CD4-positive, alpha-beta T cell treated with Interleukin-15 for 4 hours (primary cell): Measurements from ENCODE around the gene SRD5A3.

Experiments used
- DNase-seq: peaks from one replicate; pipeline ENCODE4 v3.0.0-alpha.2; 2020; ENCODE audit warnings: low spot score

Gene SRD5A3

DNA sequence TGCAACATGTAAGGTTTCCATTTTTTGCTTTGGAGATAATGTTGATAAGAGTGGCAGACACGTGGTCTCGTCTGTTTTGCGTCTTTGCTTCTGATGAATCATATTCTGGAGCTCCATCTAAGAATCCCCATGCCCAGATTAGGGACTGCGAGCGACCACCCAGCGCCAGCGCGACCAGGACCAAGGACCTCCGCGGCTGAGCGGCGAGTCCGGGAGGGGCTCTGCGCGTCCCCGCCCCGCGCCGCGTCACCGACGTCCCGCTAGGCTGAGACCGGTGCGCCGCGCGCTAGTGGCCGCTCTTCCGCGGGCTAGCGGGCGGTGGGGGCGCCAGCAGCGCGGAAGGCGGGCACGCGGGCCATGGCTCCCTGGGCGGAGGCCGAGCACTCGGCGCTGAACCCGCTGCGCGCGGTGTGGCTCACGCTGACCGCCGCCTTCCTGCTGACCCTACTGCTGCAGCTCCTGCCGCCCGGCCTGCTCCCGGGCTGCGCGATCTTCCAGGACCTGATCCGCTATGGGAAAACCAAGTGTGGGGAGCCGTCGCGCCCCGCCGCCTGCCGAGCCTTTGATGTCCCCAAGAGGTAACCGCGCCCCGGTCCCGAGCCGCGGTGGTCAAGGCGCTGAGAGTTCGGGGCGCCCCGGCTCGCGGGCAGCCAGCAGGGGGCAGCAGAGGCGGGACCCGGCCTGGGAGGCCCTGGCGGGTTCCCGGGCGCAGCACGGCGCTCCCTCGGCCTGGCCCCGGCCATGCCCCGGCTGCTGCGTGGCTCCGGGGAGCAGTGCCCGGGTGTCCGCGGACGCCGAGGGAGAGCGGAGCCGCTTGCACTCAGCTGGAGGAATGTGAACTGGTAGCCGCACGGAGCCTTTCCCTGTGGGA is at the start of gene SRD5A3:
SRD5A3 (plus strand) TSS at position 263 of the 871 bp plus-strand sequence; CDS start at position 358, 95 bp downstream.
- DNase-seq = peak; percentile 78

DNA sequence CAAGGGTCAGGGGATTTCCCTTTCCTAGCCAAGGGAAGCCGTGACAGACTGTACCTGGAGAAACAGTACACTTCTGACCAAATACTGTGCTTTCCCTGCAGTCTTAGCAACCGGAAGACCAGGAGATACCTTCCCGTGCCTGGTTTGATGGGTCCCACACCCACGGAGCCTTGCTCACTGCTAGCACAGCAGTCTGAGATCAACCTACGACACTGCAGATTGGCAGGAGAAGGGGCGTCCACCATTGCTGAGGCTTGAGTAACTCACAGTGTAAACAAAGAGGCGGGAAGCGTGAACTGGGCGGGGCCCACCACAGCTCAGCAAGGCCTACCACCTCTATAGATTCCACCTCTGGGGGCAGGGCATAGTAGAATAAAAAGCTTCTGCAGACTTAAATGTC is 48.7 kb upstream of the SRD5A3 start:
- DNase-seq = no peak

GRCh38 chr4:55303760-55304165 is 42.3 kb upstream of the SRD5A3 start:
- DNase-seq = no peak

DNA sequence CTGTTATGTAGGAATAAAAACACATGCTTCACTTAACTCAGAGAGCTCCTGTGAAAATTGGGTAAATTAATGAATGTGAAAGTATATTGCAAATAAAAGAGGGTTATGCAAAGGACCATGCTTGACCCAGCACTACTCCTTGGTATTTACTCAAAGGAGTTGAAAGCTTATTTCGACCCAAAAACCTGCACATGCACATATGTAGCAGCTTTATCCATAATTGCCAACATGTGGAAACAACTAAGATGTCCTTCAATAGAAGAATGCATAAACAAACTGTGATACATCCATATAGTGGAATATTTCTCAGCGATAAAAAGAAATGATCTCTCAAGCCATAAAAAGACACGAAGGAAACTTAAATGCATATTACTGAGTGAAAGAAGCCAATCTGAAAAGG is 41.7 kb upstream of the SRD5A3 start:
- no peak for DNase-seq

DNA sequence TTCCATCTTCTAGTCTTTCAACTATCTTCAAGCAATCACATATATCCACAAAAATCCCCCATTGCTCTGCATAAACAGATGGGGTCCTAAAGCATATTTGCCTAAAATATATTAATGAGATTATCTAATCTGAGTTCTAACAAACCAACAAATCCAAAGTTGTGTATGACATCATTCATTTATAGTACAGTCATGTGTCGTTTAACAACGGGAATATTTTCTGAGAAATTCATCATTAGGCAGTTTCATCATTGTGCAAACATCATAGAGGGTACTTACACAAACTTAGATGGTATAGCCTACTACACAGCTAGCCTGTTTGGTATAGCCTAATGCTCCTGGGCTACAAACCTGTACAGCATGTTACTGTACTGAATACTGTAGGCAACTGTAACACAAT is 38.0 kb upstream of the SRD5A3 start:
- DNase-seq = no peak

GRCh38 chr4:55311792-55312488 is 34.1 kb upstream of the SRD5A3 start:
- no peak for DNase-seq

DNA sequence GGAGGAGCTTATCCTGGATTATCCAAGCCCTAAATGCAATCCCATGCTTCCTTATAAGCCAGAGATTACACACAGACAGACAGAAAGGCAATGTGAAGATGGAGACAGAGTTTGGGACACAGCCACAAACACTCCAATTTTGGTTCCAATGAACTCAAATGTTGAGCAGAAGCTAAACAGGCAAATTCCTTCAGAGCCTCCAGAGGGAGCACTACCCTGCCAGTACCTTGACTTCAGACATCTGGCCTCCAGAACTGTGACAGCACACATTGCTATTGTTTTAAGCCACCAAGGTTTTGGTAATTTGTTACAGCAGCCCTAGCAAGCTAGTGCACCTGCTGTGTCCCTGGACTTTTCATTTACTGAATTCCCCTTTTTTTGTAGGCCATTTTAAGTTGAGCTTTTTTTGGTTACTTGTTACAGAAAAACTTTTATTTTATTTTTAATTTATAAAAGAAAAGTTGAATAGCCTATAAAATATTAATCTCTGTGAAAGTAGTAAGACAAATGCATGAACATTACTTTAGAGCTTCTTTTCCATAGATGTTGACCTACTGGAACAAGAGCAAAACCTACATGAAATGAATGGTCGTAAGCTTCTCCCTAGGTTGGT is 33.4 kb upstream of the SRD5A3 start:
- DNase-seq = peak; percentile 39

DNA sequence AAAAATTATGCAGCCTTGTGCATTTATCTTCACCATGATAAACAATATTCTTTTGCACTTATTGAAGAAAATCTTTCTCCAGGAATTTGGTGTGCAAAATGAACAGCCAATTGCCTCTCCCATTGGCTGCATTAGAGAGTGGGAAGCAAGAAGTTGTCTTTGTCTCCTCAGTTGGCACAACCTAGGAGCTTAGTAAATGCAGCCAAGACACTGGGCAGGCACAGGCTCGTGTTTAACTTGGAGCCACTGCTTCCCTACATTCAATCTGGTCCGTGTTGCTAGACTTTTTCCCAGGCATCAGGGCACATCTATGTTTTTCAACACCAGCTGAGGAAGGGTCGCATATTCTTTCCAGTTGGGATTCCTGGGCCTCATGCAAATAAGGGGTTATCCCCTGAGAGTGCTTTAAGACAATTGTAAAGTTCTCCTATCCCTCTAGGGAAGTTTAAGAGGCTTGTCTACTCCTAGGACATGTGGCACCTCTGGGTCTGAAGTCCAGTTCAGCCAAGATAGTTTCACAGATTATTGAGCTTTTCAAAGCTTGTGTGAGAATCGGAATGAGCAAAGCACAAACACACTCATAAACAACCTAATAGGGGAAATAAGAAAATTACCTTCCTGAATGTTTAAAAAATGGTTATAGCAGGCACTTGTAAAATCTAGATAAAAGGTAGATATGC is 31.8 kb upstream of the SRD5A3 start:
- no peak for DNase-seq

- no peak for DNase-seq
Observed at GRCh38 chr4:55318175-55319129, 27.6 kb upstream of the SRD5A3 start.

- DNase-seq = peak; percentile 19
Observed at GRCh38 chr4:55321707-55322264, 24.3 kb upstream of the SRD5A3 start.

- DNase-seq = no peak
Observed at GRCh38 chr4:55323375-55323774, 22.7 kb upstream of the SRD5A3 start.

- DNase-seq = no peak
Observed at GRCh38 chr4:55326629-55327028, 19.4 kb upstream of the SRD5A3 start.

GRCh38 chr4:55329012-55329411 is 17.0 kb upstream of the SRD5A3 start:
- DNase-seq = no peak

- DNase-seq = no peak
Observed at GRCh38 chr4:55330241-55330640, 15.8 kb upstream of the SRD5A3 start.

DNA sequence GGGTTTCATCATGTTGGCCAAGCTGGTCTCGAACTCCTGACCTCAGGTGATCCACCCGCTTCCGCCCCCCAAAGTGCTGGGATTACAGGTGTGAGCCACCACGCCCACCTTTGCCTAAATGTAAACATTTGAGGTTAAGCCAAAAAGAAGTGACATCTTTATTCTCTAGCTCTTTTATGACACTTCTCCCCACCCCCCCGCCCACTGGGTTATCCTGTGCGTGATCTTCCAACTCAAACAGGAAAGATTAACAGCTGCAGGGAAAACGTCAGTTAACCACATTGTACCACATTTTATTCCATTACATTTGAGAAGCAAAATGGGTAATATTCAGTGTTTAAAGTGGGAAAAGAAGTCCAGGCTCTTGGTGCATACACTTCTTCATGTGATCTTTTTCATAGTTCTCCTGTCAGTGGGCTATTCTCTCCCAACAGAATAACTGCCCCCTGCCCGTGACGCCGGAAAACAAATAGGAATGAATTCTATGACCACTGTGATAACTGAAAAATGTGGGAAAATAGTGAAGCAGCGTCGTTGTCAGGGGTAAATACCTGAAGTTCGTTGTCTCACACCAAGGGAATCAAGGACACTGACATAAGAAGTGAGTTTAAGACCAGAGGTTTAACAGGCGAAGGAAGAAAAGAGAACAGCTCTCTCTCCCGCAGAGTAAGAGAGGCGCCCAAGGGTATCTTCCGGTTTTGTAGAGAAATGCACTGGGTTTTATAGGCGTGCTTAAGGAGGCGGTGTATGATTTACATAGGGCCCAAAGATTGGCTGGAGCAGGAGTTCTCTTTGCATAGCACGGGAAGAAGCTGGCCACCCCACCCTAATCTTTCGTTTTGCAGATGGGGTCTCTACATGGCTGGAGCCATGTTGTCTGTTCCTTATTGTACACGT is 9.7 kb upstream of the SRD5A3 start:
- no peak for DNase-seq

DNA sequence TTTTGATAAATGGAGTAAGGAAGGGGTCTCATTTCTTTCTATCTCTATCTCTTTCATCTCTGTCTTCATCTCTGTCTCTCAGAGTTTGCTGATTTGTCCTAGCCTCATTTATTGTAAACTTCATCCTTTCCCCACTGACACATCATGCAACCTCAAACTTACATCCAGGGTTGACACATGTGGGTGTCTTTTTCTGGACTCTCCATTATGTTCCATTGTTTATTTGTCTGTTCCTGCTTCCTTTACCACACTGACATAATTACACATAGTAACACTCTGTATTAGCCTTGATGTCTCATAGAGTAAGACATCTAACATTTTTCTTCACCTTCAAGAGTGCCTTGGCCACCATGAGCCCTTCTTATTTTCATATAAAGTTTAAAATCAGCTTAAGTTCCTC is 8.1 kb upstream of the SRD5A3 start:
- DNase-seq = no peak

GRCh38 chr4:55338486-55338885 is 7.6 kb upstream of the SRD5A3 start:
- DNase-seq = no peak

GRCh38 chr4:55340266-55340665 is 5.8 kb upstream of the SRD5A3 start:
- DNase-seq = no peak

DNA sequence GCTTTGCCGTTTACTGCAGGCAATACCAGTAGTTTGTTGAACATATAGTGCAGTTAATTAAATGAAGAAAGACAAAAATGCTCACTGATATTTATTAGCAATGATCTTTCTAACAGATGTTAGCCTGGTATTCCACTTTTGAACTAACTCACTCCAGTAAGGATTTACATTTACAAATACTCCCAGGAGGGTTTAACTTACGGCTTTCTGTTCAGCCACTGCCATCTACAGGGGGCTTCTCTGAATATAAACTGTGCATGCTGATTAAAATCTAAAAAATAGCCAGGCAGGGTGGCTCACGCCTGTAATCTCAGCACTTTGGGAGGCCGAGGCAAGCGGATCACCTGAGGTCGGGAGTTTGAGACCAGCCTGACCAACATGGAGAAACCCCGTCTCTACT is 2.2 kb upstream of the SRD5A3 start:
- no peak for DNase-seq

- no peak for DNase-seq
Observed at GRCh38 chr4:55345054-55345453, 988 bp upstream of the SRD5A3 start.
